ENCODE results near the gene TRAK2. TPM values are rescaled to one million over a fixed set of nuclear protein-coding genes. Genes with fewer than 3 reads are reported as not detected.

The TRAK2 gene
- total RNA-seq, 2 experiments from 2014 or later: 7.1 to 11.9 TPM

DNA sequence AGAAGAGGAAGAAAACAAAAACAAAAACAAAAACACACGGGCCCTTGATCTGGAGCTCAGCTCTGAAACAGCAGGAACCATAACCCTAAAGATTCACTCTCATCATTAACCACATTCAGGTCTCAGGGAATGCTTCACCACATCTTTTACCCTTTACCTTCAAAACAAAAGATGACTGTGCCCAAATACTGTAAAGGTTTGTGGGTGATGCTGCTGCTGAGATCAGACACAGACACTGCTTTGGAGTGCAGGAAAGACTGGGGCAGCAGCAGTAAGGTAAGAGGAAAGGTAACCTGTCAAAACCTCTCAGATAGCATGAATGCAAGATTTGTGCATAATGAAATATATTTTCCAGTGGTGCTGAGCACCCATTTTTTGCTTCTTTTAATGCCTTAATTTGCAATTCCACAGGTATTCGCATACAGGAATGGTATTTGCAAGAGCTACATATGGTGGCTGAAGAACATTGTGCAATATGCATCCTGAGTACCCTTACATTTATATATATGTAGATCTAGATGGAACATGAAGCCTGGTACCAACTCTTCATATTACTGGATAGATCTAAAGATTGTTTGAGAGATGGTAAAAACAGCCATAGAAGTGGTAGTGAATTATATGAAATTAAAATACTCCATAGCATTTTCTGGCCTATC, 90.1 kb downstream of the TRAK2 start:
- TF ChIP-seq, protein P1, sequence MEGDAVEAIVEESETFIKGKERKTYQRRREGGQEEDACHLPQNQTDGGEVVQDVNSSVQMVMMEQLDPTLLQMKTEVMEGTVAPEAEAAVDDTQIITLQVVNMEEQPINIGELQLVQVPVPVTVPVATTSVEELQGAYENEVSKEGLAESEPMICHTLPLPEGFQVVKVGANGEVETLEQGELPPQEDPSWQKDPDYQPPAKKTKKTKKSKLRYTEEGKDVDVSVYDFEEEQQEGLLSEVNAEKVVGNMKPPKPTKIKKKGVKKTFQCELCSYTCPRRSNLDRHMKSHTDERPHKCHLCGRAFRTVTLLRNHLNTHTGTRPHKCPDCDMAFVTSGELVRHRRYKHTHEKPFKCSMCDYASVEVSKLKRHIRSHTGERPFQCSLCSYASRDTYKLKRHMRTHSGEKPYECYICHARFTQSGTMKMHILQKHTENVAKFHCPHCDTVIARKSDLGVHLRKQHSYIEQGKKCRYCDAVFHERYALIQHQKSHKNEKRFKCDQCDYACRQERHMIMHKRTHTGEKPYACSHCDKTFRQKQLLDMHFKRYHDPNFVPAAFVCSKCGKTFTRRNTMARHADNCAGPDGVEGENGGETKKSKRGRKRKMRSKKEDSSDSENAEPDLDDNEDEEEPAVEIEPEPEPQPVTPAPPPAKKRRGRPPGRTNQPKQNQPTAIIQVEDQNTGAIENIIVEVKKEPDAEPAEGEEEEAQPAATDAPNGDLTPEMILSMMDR (conservative IDR thresholded peaks at IDR 0.05; ENCODE audit: low read length): no peak
- TF ChIP-seq EZH2phosphoT487 (IDR thresholded peaks at IDR 0.05; ENCODE audit: borderline replicate concordance, low read depth, low read length): no peak
- Histone ChIP-seq H3K79me2 (ENCODE audit: insufficient read depth, low read depth, low read length) (no peaks in the 10 kb centered on the region), H3K27ac (ENCODE audit: low read depth, low read length, poor library complexity, severe bottlenecking) (no peak overlapping the region), H3K36me3 (ENCODE audit: insufficient read depth, low read length) (peaks cover 7% of the 10 kb centered on the region), H3K4me2 (ENCODE audit: low read length) (no peak overlapping the region), H3K4me3 (ENCODE audit: low read depth, low read length, poor library complexity, severe bottlenecking) (no peak overlapping the region), H3K9me2 (ENCODE audit: insufficient read depth, low read length) (no peaks in the 10 kb centered on the region), H3K4me1 (ENCODE audit: insufficient read depth, low read length, poor library complexity, severe bottlenecking) (no peaks in the 10 kb centered on the region), H4K20me1 (ENCODE audit: insufficient read depth, low read length) (no peaks in the 10 kb centered on the region), H3K9me3 (ENCODE audit: low read length) (peaks cover 5% of the 10 kb centered on the region; the same call in 1 of the 2 replicates), H2AFZ (ENCODE audit: low read length) (no peak overlapping the region)
- ChIA-PET POLR2A (interaction anchor here (0.6 to 0.8 kb wide), 2 partner anchors 27 to 101 kb away, joined by 3 to 4 read pairs; no protein-coding TSS in a partner anchor), CTCF (ENCODE audit: unreplicated experiment) (no interaction called here)
- no peak for DNase-seq (ENCODE audit: low spot score)
- intact Hi-C loops (cut with micrococcal nuclease; ENCODE audit: unreplicated experiment): no loop called here
- no TSS peak for BruUV-seq (replicated peaks)

DNA sequence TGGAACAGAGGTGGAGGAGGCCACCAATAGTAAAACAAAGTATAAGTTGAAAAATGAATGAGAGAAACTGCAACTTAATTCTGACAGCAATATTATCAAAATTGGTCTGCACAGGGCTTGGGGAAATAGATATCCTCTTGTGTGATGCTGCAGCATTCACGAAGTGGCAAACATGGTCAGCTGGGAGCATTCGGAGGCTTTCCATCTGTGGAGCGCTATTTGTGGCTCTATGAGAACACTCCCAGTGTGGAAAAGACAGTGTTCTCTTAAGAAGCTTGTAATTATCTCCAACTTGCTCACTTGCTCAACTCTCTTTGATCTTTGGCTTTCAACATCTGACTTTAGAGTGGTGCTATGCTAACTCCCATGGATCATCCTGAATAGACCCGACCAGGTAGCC, 91.0 kb downstream of the TRAK2 start:
- no peaks in the 10 kb centered on the region for H3K79me2 ChIP-seq (ENCODE audit: insufficient read depth, low read depth, low read length)
- no peak for DNase-seq (ENCODE audit: low spot score)
- peaks cover 5% of the 10 kb centered on the region; the same call in 1 of the 2 replicates for H3K9me3 ChIP-seq (ENCODE audit: low read length)
- ChIA-PET POLR2A (no interaction called here), CTCF (ENCODE audit: unreplicated experiment) (no interaction called here)
- H3K4me1 ChIP-seq (ENCODE audit: insufficient read depth, low read length, poor library complexity, severe bottlenecking): no peaks in the 10 kb centered on the region
- H2AFZ ChIP-seq (ENCODE audit: low read length): no peak overlapping the region
- H3K4me2 ChIP-seq (ENCODE audit: low read length): no peak overlapping the region
- TF ChIP-seq, protein P1 (conservative IDR thresholded peaks at IDR 0.05; ENCODE audit: low read length): no peak
- TF ChIP-seq EZH2phosphoT487 (IDR thresholded peaks at IDR 0.05; ENCODE audit: borderline replicate concordance, low read depth, low read length): no peak
- BruUV-seq (replicated peaks): no TSS peak
- no peaks in the 10 kb centered on the region for H4K20me1 ChIP-seq (ENCODE audit: insufficient read depth, low read length)
- H3K4me3 ChIP-seq (ENCODE audit: low read depth, low read length, poor library complexity, severe bottlenecking): no peak overlapping the region
- no peaks in the 10 kb centered on the region for H3K9me2 ChIP-seq (ENCODE audit: insufficient read depth, low read length)
- intact Hi-C loops (cut with micrococcal nuclease; ENCODE audit: unreplicated experiment): no loop called here
- H3K36me3 ChIP-seq (ENCODE audit: insufficient read depth, low read length): peaks cover 7% of the 10 kb centered on the region
- H3K27ac ChIP-seq (ENCODE audit: low read depth, low read length, poor library complexity, severe bottlenecking): no peak overlapping the region

DNA sequence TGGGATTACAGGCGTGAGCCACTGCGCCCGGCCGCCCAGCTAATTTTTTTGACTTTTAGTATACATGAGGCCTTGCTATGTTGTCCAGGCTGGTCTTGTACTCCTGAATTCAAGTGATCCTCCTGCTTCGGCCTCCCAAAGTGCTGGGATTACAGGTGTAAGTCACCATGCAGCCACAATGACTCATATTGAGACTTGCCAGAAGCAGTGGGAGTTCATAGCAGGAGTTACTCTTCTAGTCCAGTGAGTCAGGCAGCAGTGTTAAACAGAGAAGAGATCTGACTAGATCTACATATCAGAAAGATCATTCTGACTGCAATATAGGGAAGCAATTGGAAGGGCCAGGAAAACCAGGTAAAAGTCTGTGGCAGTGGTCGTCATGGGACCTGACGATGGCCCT, 92.6 kb downstream of the TRAK2 start:
- no peaks in the 10 kb centered on the region for H4K20me1 ChIP-seq (ENCODE audit: insufficient read depth, low read length)
- H3K9me2 ChIP-seq (ENCODE audit: insufficient read depth, low read length): no peaks in the 10 kb centered on the region
- DNase-seq (ENCODE audit: low spot score): no peak
- no peak overlapping the region for H3K4me2 ChIP-seq (ENCODE audit: low read length)
- no peak for TF ChIP-seq EZH2phosphoT487 (IDR thresholded peaks at IDR 0.05; ENCODE audit: borderline replicate concordance, low read depth, low read length)
- intact Hi-C loops (cut with micrococcal nuclease; ENCODE audit: unreplicated experiment): no loop called here
- CTCF ChIA-PET (ENCODE audit: unreplicated experiment): no interaction called here
- H3K27ac ChIP-seq (ENCODE audit: low read depth, low read length, poor library complexity, severe bottlenecking): no peak overlapping the region
- peaks cover 7% of the 10 kb centered on the region for H3K36me3 ChIP-seq (ENCODE audit: insufficient read depth, low read length)
- no peaks in the 10 kb centered on the region for H3K79me2 ChIP-seq (ENCODE audit: insufficient read depth, low read depth, low read length)
- H3K4me3 ChIP-seq (ENCODE audit: low read depth, low read length, poor library complexity, severe bottlenecking): no peak overlapping the region
- POLR2A ChIA-PET: interaction anchor here (0.5 to 1.1 kb wide), 2 partner anchors 14 to 422 kb away, joined by 3 to 6 read pairs; partner anchors contain the start of gene ALS2
- H3K9me3 ChIP-seq (ENCODE audit: low read length): peaks cover 5% of the 10 kb centered on the region; the same call in 1 of the 2 replicates
- H3K4me1 ChIP-seq (ENCODE audit: insufficient read depth, low read length, poor library complexity, severe bottlenecking): no peaks in the 10 kb centered on the region
- H2AFZ ChIP-seq (ENCODE audit: low read length): no peak overlapping the region
- no TSS peak for BruUV-seq (replicated peaks)

Measured in OCI-LY7 (cell line).